MCF 10A (cell line): ENCODE measurements around the gene PPFIA1. TPM values are rescaled to one million over a fixed set of nuclear protein-coding genes. Genes with fewer than 3 reads are reported as not detected.
"Not testable (repeated sequence)": the region's sequence is repeated elsewhere in the genome, so short reads cannot be mapped to it uniquely, and the experiment has no call there.

ENCODE experiments used
- BruUV-seq: library from RNA; stranded (reverse); fragments of 400-500 nt; replicated peaks from 2 replicates; lab custom pipeline; 2021; lab: Mats Ljungman, UMichigan
- CTCF ChIA-PET: fragments of 300-600 bp; sonication (Branson Sonifier 250); formaldehyde crosslinking; extraction: SDS; loops from one replicate; lab custom pipeline; 2021; ENCODE audit warnings: antibody characterized with exemption, inconsistent platforms; lab: Yijun Ruan, JAX
- POLR2A ChIA-PET: fragments of 300-600, 350-650 bp; sonication (Branson Sonifier 250); formaldehyde crosslinking; extraction: SDS; loops from one replicate; lab custom pipeline; 2020; ENCODE audit warnings: antibody characterized with exemption, inconsistent platforms; lab: Yijun Ruan, JAX
- DNase-seq: peaks from one replicate; pipeline ENCODE4 v3.0.0-alpha.2; 2018; ENCODE audit not compliant: unreplicated experiment
- H3K27ac Mint-ChIP-seq: one replicate; pipeline ENCODE4 v1.8.0; 2022; ENCODE audit warnings: mild to moderate bottlenecking, low read depth, mixed read lengths; ENCODE audit not compliant: unreplicated experiment
- H3K27me3 Mint-ChIP-seq: one replicate; pipeline ENCODE4 v1.8.0; 2022; ENCODE audit warnings: mixed read lengths; ENCODE audit not compliant: insufficient read depth, unreplicated experiment
- H3K36me3 Mint-ChIP-seq: one replicate; pipeline ENCODE4 v1.8.0; 2022; ENCODE audit warnings: mild to moderate bottlenecking, moderate library complexity, mixed read lengths; ENCODE audit not compliant: insufficient read depth, unreplicated experiment
- H3K4me1 Mint-ChIP-seq: one replicate; pipeline ENCODE4 v1.8.0; 2022; ENCODE audit warnings: mixed read lengths; ENCODE audit not compliant: insufficient read depth, unreplicated experiment
- H3K4me3 Mint-ChIP-seq: one replicate; pipeline ENCODE4 v1.8.0; 2022; ENCODE audit warnings: mild to moderate bottlenecking, moderate library complexity, mixed read lengths; ENCODE audit not compliant: unreplicated experiment
- H3K9me3 Mint-ChIP-seq: one replicate; pipeline ENCODE4 v1.8.0; 2022; ENCODE audit warnings: mixed read lengths; ENCODE audit not compliant: unreplicated experiment
- CTCF ChIP-seq: fragments of 200-600 bp; IDR thresholded peaks from one replicate; pipeline ENCODE4 v1.8.0; 2022; ENCODE audit warnings: antibody characterized with exemption, mild to moderate bottlenecking; ENCODE audit not compliant: unreplicated experiment
- intact Hi-C: fragments of 100-400 bp; cut with micrococcal nuclease; formaldehyde crosslinking; loops from 2 replicates; pipeline ENCODE4 v1.14.1; 2022
- total RNA-seq: library from RNA; stranded (reverse); gene quantifications from 2 replicates; pipeline ENCODE4 v1.2.3, GENCODE V29; 2022

Gene PPFIA1
- total RNA-seq, 1 experiment from 2014 or later, result 78.8 TPM

GRCh38 chr11:70404244-70404643, 133.8 kb downstream of the PPFIA1 start:
- peaks cover 15% of the 10 kb centered on the region for H3K4me1 Mint-ChIP-seq
- no TSS peak for BruUV-seq
- H3K9me3 Mint-ChIP-seq, result no peaks in the 10 kb centered on the region
- no peak overlapping the region for H3K27ac Mint-ChIP-seq
- DNase-seq, result no peak
- no peak overlapping the region for H3K4me3 Mint-ChIP-seq
- no peaks in the 10 kb centered on the region for H3K27me3 Mint-ChIP-seq
- H3K36me3 Mint-ChIP-seq, result peaks cover 73% of the 10 kb centered on the region
- TF ChIP-seq CTCF, result no peak
- ChIA-PET CTCF (no interaction called here), POLR2A (interaction anchor here (0.7 kb wide), 1 partner anchor 57 kb away, joined by 3 read pairs; no protein-coding TSS in a partner anchor)
- intact Hi-C loops, result no loop called here

- H3K4me3 Mint-ChIP-seq, result no peak overlapping the region
- H3K9me3 Mint-ChIP-seq, result no peaks in the 10 kb centered on the region
- no peak overlapping the region for H3K27ac Mint-ChIP-seq
- BruUV-seq, result no TSS peak
- H3K4me1 Mint-ChIP-seq, result peaks cover 9% of the 10 kb centered on the region
- POLR2A ChIA-PET, result no interaction called here
- CTCF ChIA-PET, result no interaction called here
- TF ChIP-seq CTCF, result no peak
- intact Hi-C loops, result no loop called here
- DNase-seq, result no peak
- H3K27me3 Mint-ChIP-seq, result no peaks in the 10 kb centered on the region
- peaks cover 76% of the 10 kb centered on the region for H3K36me3 Mint-ChIP-seq
These were observed 135.3 kb downstream of the PPFIA1 start for GRCh38 chr11:70405679-70406395.

GRCh38 chr11:70407121-70407520, 136.6 kb downstream of the PPFIA1 start:
- Mint-ChIP-seq H3K36me3 (peaks cover 83% of the 10 kb centered on the region), H3K9me3 (no peaks in the 10 kb centered on the region), H3K4me1 (peaks cover 9% of the 10 kb centered on the region), H3K27ac (no peak overlapping the region), H3K27me3 (no peaks in the 10 kb centered on the region), H3K4me3 (no peak overlapping the region)
- intact Hi-C loops, result no loop called here
- ChIA-PET POLR2A (no interaction called here), CTCF (no interaction called here)
- no peak for DNase-seq
- TF ChIP-seq CTCF, result no peak
- no TSS peak for BruUV-seq

- no peak overlapping the region for H3K4me3 Mint-ChIP-seq
- H3K36me3 Mint-ChIP-seq, result peaks cover 87% of the 10 kb centered on the region
- CTCF ChIA-PET, result no interaction called here
- POLR2A ChIA-PET, result no interaction called here
- intact Hi-C loops, result no loop called here
- H3K27ac Mint-ChIP-seq, result no peak overlapping the region
- H3K9me3 Mint-ChIP-seq, result no peaks in the 10 kb centered on the region
- no peak for DNase-seq
- no TSS peak for BruUV-seq
- H3K4me1 Mint-ChIP-seq, result peaks cover 2% of the 10 kb centered on the region
- no peak for TF ChIP-seq CTCF
- H3K27me3 Mint-ChIP-seq, result no peaks in the 10 kb centered on the region
These were observed 137.3 kb downstream of the PPFIA1 start for GRCh38 chr11:70407814-70408213.

GRCh38 chr11:70408326-70408725, 137.8 kb downstream of the PPFIA1 start:
- H3K27me3 Mint-ChIP-seq, H3K4me1 Mint-ChIP-seq, BruUV-seq, H3K27ac Mint-ChIP-seq, POLR2A ChIA-PET, DNase-seq, CTCF ChIA-PET, H3K9me3 Mint-ChIP-seq, H3K4me3 Mint-ChIP-seq, intact Hi-C loops: not testable (repeated sequence)
- H3K36me3 Mint-ChIP-seq, result peaks cover 90% of the 10 kb centered on the region
